NCI-H1105 (cell line): Measurements from ENCODE around the gene SLC22A23.

ENCODE experiments used
- DNase-seq: peaks from one replicate; lab custom pipeline; 2025; lab: John Stamatoyannopoulos, UW

SLC22A23 gene

DNA sequence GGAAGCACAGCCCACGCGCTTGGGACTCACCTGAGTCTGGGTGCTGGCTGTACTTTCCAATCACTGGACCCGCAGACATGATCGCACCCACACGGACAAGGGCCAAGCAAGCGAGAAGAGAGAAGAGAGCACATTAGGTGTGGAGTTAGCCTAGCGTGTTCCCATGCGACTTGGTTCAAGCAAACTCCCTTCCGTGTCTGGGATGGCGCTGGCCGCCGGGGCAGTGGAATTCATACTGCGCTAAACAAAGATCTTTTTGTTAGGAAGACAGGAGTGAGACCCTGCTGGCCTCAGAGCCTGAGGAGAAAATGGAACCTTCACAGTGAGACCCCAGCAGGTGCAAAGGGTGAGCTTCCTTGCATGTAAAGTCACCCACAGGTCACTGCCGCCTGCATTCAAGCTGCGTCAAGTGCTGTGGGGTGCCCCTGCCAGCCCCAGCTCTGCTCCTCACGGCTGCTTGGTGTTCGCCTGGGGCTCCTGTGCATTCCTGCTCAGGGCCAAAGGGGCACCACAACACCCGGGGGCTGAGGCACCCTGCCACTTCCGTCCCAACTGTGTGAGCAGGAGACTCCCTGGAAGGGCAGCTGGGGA is 171.7 kb downstream of the SLC22A23 start:
- DNase-seq = no peak

DNA sequence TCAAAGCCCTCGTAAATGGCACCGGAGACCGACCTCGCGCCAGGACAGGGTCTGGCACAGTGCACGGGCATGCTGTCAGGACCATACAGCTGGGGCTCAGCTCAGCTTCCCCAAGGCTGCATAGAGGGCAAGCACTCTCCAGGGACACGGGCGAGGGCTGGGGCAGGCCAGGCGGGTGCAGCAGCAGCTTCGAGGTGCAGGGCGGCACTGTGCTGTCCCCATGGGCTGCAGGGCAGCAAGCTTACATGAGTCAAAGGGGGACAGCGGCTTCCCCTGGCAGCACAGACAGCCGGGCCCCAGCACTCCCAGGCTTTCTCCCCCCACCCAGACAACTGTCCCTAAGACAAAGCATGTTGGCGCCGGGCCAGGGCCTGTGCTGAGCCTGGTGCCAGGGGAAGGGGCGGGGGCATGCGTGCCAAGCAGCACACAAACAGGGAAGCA is 172.4 kb downstream of the SLC22A23 start:
- DNase-seq = peak; percentile 92

DNA sequence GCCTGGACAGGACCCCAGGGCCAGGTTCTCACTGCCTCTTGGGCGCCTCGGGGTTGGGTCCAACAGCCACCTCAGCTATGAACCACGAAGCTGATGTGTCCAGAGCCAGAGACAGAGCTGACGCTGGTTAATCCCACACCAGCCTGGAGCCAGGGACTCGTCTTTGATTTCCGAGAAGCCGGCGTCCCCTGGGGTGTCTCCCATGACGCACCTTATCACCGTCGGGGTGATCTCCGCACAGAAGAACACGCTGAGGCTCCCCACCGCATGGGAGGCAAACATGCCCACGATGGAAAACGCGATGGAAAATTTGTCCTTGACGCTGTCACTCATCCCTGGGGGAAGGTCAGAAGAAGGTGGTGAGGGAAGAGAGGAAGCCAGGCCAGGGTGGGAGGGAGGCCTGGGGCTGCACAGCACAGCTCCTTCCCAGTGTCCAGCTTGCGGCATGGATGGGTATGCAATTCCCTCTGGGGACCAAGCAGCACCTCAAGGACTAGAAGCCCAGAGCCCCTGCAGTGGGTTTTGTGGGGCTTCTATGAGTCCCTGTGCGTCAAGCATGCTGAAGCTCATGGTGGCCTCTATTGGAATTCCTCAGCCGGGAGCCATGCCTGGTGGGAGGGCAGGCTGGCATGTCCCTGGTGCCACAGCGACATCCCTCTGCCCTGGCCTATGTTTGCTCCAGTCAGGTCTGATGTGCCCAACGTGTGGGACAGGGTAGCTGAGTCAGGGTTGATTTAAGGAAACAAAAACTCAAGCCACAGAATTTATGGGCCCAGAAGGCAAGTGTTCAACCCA is 173.0 kb downstream of the SLC22A23 start:
- DNase-seq = no peak

DNA sequence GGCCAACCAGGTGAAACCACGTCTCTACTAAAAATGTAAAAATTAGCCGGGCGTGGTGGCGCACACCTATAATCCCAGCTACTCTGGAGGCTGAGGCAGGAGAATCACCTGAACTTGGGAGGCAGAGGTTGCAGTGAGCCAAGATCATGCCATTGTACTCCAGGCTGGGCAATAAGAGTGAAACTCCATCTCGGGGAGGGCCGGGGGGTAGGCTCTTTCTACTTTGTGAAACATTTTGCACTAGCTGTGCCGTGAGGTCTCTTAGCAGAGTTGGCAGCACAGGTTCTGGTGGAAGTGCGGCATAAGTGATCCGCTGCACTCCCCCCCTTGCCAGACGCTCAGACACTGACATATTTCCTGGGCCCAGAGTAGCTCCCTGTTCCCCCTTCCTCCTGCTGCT is 173.6 kb downstream of the SLC22A23 start:
- DNase-seq = no peak

DNA sequence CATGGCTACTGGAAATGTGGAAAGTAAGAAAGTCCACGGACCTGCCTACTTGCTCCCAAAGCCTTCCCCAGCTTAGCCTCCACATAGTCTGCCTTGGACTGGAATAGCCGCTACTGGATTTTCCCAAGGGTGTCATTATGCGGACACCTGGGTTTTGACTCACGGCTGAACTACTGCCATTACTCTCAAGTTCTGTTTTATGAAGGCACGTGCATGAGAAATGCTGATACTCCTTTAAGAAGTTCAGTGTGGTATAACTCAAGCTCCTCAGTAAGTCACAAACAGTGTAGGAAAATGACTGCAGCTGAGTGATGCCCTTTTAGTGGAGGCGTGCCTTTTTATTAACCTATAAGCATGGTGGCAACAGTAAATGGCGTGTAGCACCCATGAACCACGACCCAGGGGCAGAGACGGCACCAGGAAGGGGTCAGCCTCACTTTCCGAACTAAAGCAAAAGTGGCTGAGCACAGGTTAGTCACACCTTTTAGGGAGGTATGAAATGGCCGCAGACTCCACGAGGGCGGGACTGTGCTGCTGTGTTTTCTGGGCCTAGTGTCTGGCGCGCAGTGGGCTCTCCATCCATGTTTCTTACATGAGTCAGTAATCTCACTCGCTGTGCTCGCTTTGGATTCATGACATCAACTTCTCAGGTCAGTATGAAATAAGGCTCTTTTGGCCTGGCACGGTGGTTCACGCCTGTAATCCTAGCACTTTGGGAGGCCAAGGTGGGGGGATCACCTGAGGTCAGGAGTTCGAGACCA is 174.2 kb downstream of the SLC22A23 start:
- no peak for DNase-seq

DNA sequence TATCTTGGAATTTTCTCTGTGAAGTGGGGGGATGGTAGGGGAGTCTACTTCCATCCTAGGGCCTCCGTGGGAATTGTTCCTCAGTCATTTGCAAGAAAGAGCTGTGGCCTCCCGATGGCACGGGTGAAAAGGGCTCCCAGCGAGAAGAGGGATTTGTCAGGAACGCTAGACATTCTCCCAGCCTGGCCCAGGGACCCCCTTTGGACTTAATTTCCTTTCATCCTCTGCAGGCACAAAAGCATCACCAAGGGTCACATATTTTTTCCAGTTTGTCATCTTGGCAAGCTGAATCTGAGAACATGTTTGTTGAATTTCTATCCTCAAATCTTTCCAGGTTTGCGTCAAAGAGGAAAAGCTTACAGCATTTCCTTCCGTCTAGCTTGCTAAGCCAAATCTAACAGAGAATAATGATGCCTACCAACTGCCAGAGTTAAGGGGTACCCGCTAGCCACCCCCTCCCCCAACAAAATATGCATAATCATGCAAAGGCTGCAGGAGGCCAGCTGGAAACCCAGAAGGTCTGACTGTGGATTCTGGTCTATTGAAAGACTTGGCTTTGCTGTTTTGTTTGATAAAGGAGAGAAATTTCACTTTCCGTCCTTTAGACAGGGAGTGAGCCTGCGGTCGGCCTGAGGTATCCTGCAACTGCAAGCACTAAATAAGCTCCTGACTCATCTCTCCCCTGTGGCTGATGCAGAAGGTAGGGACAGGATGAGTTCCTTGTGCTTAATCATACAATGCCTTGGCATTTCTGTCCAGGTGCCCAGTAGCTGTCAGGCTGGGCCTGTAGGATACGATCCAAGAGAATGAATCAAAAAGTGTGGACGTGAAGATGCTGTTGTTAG is 175.0 kb downstream of the SLC22A23 start:
- no peak for DNase-seq

DNA sequence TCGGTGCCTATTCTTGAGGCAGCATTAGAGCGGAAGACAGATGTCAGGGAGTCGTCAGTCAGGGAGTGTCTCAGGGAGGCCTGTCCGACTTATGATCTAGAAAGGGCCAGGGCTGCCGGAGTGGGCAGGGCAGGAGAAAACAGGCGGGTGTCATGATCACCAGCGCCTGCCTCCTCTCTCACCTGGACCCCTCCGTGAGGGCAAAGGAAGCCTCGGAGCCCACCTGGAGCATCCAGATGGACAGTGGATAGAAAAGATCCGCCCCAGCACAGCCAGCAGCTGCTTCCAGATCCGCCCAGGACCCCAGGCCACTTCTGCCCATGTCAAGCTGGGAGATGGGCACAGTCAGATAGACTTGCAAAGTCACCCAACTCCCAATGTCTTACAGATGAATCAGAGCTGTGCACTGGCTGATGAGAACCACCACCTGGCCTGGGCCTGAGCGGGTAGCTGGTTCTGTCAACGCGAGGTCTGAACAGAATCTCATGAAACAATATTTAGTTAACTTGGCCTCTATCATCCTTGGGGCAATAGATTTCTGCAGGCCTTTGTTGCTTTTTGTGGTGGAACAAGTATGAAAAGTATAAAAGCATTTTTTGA is 175.9 kb downstream of the SLC22A23 start:
- DNase-seq = no peak

DNA sequence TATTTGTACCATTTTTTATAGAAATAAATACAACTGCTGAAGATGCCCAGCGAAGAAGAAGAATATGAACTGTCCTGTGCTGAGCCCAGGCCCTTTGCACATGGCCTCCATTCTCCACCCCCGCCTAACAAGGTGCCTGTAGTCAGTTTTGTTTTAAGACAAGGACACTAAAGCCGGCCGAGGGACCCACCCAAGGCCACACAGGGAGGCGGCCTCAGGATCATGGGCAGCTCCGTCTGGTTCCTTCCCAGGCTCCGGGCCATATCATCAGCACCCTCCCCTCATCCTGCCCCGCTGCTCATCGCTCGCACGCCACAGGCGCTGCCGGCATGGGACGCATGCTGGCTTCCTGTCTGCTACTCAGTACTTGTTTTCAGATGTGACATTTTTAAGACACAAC is 176.8 kb downstream of the SLC22A23 start:
- DNase-seq = no peak

DNA sequence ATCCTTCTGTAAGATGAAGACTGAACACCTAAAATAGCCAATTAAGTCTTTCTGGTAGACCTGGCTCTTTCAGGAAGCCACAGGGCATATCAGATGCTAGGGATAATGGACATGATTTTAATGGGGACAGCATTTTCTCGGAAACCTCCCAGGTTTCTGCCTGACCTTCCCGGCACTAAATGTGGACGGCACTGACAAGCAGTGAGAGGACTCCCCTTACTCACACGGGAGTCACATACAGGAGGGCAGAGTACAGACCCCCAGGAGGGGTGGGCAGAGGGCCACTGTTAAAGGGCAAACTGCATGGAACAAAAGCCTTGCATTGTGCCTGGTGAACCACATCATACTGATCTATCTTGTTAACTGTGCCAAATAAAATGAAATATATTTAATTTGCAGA is 178.2 kb downstream of the SLC22A23 start:
- DNase-seq = no peak

DNA sequence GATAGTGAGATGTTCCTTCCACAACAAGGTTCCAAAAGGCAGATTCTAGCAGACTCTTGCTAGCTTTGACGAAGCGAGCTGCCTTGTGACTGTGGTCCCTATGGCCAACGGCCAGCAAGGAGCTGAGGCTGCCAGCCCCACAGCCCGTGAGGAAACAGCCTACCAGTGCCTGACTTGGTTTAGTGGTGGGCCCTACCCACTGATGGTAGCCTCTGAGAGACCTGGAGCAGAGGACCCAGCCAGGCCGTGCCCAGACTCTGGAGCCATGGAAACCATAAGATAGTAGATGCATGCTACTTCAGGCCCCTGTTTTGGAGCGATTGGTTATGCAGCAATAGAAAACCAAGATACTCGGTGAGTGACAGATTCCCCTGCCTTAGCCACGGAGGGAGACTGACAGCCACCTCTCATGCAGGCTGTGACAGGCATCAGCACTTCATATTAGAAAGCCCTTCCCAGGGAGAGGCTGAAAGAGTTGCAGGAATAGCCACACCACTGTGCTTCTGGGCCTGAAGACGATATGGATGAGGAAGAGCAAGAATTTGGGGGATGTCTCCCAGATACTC is 178.9 kb downstream of the SLC22A23 start:
- DNase-seq = no peak

DNA sequence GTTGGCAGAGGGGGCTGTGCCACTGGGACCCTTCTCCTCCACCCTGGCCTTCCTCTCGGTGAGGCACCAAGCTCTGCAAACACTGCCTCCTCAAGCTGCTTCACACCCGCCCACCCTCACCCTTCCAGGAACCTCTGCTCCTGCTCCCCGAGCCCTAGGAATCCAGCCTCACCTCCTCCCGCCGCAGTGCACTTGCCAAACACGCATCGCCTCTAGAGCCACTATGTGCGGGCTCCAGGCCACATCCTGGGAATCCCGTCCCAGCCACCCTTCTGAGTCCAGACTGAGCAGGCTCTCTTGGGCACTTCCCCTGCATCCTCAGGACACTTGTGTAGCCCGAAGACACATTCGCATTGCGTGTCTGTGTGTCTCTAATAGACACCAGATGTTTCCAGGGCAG is 179.6 kb downstream of the SLC22A23 start:
- no peak for DNase-seq

DNA sequence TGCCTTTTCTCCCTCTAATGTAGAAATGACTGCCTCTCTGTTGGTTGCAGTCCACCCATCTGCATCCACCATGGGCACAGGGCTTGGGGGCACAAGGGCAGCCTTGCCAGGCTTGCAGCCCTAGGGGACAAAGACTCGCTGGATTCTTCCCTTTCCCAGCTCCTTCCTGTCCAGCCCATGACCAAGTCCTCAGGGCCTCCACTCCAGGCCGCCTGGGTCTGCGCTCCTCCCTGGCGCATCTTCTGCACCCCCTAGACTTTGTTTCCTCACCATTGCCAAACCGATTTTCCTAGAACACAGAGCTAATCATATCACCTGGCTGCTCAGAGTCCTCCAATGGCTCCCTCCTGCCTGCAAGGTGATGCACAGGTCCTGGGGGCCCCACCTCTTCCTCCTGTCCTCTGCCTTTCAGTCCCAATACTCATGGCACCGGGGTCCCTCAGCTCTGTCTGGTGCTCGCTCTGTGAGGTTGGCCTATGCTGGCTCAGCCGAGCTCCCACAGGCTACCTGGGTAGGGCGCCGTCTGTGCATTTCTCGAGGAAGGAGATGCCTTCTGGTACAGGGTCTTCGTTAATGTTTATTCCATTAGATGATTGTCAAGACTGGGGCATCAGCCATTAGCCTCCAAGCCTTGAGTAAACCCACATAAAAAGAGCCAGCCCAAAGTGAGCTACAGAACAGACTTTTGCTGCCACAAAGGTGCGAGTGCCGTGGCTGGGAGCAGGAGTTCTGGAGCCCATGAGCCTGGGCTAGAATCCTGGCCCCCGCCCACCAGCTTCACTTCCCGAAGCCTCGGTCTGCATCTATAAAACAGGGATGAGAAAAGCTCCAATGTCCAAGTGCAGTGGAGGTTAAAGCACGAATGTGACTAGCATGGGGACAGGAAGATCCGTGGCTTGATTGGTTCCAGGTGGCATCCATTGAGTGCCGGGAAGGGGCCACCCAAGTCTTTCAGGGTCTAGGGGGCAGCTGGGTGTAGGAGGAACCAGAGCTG is 180.4 kb downstream of the SLC22A23 start:
- no peak for DNase-seq

DNA sequence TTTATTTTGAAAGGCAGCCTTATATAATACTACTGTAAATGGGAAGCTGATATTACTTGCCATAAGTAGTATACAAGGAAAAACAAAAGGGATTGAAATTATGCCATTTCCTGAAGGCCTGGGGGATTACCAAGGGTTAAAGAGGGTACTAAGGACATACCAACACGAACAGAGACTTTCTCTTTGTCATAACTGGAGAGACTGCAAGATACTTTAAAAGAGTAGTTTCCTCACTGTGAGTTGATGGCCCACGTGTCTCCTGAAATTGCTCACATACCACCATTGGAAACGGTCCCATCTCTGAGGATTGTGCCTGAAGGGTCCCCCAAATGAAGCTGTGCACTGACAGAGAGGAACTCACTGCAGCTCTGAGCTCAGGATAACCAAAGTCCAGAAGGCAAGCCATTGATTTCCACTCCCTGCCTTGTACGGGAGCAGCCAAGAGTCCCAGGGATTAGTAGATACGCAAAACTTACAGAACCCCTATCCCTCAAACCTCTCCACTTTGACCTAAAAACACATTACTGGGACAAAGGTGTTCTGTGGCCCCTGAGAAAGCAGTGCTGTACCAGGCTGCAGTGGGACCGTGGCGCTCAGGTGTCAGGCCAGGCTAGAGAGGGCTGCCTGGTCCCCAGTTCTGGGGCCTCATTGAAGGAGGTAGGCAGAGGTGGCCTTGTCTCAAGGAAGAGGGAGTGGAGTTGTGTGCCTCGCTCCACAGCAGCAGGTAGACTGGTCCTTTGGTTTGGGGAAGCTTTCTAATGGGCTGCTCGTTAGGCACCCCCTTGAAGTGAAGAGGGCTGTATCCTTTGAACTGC is 182.9 kb downstream of the SLC22A23 start:
- no peak for DNase-seq

DNA sequence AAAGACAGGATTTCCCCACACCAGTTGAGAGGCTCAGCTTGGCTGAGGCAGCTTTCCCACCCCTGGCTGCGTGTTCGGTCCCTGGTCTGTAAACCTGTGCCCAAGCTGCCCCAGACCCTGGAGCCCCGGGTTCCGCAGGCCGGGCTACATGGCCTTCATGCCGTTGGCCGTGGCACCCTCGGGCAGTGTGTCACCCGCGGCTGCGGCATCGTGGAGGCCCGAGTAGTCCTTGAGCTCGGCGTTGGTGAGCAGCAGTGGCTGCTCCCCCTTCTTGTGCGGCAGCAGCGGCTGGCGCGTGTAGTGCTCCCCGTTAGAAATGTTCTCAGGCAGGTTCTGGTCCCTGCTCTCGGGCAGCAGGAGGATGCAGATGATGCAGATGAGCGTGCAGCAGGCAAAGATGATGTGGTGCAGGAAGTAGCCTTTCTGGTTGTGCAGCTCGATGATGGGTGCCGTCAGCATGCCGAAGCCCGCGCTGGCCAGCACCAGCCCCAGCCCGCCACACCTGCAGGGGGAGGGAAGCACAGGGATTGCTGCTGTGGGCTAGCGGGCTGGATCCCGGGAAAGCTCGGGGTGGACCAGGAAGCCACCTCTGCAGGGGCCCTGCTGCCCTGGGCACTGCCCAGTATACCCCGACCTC is 183.8 kb downstream of the SLC22A23 start:
- no peak for DNase-seq

DNA sequence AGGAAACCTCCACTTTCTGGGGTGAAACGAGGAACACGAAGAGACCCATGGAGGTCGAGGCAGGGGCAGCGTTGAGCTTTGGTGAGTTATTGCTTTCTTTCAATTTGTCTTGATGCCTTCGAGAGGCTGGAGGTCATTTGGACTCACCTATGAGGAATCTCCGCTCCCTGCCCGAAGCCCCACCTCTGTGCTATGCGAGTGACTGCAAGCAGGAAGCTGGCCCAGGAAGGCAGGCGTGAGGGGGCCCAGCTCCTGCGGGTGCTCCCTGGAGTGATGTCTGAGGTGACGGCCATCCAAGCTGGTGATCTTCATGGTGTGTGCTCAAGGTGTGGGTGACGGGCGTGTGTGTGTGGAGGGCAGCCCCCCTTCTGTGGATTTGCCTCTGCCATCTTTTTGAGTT is 185.1 kb downstream of the SLC22A23 start:
- DNase-seq = no peak

DNA sequence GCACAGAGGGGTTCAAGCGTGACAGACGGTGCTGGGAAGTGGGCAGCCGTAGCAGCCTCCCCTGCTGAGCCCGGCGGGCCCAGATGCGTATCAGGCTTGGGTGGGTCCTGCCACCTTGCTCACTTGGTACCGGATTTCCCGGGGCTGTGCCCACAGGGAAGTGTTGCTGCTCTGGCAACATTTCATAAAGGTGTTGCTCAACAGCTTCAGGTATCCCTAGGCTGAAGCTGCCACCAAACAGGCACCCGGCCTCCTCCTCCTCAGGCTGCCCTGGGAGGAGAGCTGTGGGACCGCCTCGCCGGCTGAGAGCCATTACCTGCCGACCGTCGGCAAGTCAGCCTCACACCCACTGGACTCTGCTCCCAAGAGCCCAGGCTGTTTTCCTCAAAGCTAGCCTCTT is 186.6 kb downstream of the SLC22A23 start:
- no peak for DNase-seq

DNA sequence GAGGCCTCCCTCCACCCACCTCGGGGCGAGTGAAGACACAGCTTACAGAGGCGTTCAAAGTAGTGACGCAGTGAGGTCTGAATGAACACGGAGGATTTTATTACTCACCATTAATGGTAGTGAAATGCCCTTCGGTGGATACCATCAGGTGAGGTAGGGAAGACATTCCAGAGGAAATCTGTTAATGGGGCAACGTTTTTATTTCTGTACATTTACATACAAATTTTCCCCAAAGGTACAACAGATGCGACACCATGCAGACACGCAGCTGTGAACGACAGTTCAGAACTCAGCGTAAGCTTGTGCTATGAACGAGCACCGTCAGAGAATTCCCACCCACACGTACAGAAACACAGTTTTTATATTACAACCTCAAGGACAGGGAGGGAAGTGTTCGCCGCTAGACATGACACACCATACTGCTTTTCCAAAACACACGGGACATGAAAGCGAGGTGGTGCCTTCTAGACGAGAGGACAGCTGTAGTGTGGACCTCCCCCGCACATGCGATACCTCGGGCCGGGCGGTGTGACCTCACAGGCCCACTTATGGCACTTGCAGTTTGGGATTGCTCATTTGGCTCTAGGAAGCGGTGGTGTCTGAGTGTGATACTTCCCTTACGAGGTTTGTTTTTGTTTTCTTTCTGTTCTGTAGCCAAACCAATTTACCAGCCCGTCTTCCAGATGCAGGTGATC is 187.4 kb downstream of the SLC22A23 start:
- DNase-seq = no peak

DNA sequence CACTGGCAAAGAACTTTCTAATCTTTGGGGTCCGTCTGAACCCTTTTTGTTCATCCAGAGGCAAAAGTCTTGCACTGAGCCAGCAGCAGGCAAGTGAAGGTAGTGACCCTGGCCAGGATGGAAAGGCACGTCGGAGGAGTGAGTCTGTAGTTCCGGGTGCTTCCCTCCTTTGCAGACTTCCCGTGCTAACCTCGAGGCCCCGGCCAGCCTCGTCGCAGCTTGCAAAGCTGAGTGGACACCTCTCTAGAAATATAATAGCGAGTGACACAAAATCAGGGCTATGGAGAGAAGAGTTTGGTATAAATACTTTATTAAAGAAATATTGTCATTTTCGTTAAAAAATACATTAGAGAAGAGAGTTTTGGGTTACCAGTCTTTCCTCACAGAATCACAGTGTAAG is 188.2 kb downstream of the SLC22A23 start:
- DNase-seq = no peak
